Right kidney (tissue), 1 donor: ENCODE results near the gene SASH1.

Source experiments
- DNase-seq: peaks from one replicate; pipeline ENCODE4 v3.0.0-alpha.2; 2016

The SASH1 gene

DNA sequence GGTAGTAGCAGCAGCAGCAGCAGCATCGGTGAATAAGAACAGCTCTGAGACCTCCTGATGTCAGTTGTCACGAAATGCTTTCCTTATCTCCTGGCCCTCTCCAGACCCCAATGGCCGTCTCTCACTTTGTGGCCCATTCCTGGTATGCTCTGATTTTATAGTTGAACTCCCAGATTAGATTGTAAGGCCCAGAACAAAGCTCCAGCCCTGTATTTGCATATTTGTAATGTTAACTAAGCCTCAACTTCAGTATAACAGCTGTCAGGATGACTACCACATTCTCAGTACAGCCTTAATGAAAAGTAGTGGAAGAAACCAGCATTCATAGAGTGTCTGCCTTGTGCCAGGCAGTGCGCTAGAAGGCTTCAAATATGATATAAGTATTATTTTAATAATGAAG is 180.9 kb downstream of the SASH1 start:
- no peak for DNase-seq

DNA sequence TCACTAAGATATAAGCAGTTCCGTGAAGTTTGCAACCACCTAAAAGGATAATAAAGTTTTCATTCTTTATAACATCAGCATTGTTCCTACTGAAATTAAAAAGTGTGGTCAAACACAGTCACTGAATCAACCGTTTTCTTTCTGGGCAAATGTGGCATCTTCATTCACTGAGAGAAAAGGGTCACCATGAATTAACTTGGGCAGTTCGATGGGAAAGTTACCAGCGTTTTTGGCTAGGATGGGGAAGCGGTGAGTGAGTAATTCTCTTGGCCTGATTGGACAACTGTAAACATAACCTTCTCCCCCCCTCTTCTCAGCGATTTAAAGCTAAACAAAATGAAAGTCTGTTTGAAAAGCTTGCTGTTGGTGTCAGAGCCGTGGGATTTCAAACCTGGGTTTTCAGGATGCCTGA is 181.8 kb downstream of the SASH1 start:
- no peak for DNase-seq

DNA sequence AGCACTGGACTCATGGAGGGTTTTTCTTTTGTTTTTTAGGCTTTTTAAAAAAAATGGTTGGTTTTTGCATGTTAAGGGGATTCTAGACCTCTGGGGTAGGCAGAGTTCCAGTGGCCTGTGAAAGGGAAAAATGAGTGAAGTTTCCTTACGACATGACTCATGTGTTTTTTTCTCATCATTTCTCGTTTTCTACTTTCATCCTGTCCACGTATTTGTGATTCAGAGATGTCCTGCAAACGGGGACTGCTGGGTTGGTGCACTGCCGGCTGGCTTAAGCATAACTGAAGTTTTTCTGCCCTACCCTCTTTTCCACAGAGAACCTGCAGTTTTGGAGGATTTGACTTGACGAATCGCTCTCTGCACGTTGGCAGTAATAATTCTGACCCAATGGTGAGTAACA is 182.3 kb downstream of the SASH1 start:
- DNase-seq = no peak

DNA sequence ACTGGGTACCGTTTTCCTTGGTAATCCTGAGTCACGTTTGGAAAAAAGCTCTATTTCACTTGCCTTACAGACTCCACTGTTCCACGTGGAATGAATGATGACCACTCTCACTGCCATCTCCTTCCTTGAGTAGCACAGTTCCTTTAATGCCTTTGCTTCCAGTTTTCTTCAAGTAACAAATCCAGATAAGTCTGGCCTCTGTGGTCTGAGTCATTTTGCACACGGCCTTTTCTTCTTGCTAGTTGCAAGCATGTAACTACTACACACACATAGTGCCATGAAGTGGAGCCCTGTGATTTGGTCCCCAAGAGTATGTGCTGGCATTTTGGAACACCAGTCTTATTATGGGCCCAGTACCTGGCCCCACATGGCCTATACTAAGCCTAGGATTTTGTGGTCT is 182.8 kb downstream of the SASH1 start:
- DNase-seq = no peak

DNA sequence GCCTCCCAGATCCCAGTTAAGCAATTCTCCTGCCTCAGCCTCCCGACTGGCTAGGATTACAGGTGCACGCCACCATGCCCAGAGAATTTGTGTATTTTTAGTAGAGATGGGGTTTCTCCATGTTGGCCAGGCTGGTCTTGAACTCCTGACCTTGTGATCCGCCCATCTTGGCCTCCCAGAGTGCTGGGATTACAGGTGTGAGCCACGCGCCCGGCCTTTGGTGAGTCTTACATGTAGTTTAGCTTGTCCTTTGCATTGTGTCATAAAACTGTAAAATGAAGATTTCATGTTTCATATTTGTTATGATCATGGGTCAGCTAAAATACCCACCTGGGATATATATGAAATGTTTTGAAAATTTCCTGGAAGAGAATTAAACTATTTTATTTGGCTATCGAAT is 183.5 kb downstream of the SASH1 start:
- DNase-seq = no peak

DNA sequence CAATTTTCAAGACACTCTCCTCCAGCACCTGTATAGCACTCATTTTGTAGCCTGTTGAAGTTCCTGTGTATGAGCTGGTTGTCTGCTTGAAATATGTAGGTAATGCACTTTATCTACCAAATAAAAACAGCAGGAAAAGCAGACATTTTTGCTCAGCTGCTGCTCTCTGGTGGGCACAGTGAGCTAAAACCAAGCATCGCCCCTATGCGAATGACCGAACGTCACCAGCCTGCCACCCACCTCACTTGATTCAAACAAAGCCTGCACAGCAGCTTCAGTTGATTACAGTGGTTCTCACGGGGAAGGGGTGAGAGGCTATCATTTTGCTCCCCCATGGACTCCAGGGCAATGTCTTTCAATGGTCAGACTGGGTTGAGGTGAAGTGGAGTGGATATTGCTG is 185.7 kb downstream of the SASH1 start:
- DNase-seq = no peak

DNA sequence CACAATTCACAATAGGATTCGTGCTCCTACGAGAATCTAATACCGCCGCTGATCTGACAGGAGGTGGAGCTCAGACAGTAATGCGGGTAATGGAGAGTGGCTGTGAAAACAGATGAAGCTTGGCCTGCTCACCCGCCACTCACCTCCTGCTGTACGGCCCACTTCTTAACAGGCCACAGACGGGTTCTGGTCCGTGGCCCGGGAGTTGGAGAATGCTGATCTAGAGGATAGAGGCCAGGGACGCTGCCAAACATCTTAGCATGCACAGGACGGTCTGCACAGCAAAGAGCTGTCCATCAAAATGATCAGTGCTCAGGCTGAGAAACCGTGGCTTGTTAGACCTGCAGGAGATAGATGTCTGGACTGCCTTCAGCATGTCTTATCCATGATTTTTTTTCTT is 186.4 kb downstream of the SASH1 start:
- DNase-seq = no peak

DNA sequence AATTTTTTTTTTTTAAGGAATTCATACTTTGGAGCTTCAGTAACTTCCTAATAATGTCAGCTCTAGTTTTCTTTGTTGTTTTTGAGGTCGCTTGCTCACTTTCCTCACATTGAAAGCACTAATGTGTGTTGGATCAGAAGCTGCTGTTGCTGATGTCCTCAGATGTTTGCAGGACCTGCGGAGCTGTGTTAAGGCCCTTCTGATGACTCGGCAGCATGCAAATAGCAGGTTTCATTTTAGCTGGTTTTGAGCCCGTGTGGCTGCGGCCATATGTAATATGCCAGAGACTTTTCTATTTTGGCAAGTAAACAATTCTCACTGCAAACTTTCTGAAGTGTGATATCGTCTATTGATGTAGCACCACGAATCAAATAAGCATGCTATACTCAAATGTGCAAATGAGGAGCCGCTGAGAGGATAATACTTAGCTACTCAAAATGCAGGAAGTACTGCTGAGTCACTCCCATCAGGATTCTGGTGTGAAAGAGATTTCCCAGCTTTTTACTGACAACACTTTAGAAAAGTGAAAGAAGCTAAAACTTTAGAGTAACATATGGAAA is 187.8 kb downstream of the SASH1 start:
- DNase-seq = no peak

DNA sequence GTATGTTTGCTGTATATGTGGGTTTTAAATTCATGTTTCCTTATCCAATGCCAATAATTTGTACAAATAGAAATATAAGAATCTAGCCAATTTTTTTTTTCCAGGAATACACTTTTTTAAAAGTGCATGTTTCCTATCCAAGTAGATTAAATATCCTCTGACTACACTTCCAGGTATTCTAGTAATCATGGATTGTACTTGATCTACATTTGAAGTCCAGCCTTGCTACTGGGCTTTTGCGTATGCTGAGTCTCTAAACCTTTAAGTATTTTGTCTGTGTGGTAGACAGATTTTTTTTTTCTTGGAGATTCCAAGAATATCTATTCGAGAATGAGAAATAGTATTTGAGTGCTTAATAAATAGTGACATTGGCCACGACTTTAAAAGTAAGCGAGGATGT is 188.3 kb downstream of the SASH1 start:
- no peak for DNase-seq

DNA sequence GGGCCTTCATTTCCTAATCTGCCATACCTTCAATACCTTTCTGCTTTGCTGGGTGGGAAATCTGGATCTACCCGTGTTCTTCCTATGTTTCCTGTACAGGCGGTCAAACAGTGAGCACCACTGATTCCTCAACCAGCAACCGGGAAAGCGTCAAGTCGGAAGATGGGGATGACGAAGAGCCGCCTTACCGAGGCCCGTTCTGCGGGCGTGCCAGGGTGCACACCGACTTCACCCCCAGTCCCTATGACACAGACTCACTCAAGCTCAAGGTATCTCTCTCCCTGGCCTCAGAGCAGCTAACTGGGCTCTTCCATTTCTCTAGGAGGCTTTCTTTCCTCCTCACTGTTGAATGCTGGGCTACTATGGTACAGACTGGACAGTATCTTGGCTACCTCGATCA is 190.1 kb downstream of the SASH1 start:
- DNase-seq = no peak

DNA sequence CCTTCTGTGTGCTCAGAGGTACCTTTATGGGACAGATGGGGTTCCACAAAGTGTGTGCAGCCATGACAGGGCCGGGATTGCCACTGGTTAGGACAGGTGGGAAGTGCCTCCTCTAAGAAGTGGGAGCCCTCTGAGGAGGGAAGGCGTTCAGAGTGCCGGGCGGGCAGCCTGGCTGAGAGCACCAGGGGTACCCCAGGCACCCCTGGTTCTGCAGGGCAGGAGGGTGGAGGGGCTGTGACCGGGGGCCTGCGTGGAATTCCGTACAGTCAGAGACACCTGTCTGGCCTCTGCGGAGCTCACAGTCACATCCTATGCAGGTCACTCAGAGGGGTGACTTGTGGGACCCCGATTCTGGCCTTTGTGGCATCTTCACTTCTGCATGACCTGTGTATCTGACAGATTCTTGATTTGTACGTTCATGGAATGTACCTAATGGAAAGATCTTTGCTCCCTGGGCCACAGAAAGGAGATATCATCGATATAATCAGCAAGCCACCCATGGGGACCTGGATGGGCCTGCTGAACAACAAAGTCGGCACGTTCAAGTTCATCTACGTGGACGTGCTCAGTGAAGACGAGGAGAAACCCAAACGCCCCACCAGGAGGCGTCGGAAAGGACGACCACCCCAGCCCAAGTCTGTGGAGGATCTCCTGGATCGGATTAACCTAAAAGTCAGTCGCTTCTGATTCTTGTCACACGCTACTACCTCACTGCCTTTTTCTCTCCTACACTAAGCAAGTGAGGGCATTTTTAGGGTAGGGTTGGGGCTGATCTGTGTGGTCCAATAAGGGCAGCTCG is 190.9 kb downstream of the SASH1 start:
- no peak for DNase-seq

DNA sequence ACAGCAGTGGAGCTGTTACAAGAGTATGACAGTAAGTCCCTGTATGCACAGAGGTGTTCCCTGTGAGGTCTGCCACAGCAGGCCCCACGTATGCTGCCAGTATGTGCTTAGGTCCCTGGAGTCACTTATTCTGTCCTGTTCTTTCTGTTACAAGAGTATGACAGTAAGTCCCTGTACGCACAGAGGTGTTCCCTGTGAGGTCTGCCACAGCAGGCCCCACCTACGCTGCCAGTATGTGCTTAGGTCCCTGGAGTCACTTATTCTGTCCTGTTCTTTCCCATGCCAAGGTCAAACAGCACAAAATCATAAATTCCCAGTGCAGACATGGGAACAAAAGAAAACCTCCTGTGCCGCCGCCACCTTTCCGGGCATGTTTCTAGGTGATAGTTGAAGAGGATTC is 192.2 kb downstream of the SASH1 start:
- DNase-seq = no peak

DNA sequence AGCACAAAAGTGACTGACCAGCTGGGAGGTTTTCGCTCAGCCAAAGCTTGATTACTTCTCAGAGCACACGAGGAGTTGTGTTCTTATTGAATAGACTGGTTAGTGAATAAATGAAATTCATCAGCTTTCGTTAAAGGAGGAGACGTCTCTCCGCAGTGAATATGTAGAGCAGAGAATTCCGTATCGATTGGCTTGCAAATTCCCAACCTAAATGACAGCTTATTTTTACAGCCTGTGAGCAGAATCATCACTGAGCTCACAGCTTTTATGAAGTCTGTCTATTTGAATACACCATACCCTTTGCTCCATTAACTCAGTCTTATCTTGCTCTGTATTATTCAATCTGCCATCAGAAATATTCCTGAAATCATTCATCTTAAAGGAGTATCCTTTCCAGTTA is 192.7 kb downstream of the SASH1 start:
- no peak for DNase-seq

DNA sequence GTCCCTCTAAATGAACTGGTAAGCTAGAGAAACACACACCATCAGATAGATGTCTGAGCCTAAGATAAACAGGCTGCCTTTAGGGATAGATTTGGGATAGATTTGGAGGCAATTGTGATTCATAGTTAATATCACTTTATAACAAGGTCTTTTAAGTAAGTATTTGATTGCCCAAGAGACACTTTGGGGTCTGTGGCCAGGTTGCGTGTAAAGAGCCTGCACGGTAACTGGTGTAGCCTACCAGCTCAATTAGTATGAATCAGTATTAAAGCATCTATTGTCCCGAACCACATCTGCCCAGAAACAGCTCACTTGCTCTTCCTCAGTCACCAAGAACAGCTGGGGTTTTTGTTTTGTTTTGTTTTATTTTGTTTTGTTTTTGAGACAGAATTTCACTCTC is 193.3 kb downstream of the SASH1 start:
- no peak for DNase-seq

DNA sequence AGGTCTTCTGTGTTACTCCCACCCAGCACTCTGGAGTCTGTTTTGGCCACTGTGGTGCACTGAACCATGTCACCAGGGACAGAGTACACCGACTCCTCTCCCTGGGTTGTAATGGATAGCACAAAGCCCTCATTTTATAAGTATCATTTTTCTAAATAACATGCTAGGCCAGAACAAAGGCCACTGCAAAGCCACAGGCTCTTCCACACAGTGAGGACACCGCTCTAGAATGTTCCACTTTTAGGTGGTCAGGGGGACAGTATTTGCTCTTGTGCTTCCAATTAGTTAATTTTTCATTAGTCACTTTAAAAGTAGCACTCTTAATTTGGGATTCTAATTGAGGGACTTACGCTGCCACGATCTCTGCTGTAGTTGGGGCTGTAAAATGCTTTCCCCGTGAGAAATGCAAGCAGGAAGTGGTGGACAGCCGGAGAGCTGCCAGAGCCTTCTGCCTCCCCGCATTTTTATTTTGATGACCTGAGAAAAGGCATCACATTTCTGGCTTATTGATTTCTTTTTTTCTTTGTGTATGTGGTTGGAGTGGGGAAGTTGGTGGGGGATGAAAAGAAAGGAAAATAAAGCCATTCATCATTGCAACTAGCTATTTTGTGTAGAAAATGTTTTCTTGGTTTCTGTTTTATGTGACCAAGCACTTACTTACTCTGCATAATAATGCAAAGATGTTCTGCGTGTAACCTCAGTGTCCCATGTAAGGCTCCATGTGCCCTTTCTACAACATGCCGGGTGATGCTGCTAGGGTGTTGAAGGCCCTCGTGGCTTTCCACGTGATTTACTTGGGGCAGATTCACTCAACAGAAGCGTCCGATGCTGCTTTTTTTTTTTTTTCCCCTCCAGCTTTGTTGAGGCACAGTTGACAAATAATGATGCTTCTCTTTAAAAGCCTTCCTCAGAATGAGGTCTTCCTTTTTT is 195.9 kb downstream of the SASH1 start:
- peak; percentile 61 for DNase-seq

DNA sequence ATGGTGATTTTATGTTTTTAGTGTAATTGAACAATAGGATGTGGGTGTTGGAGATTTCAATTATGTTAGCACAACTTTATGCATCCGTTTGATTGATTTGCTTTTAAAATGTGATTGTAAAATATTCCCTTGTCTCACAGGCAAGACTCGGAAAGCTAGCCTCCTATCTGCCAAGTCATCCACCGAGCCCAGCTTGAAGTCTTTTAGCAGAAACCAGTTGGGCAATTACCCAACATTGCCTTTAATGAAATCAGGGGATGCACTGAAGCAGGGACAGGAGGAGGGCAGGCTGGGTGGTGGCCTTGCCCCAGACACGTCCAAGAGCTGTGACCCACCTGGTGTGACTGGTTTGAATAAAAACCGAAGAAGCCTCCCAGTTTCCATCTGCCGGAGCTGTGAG is 200.9 kb downstream of the SASH1 start:
- no peak for DNase-seq

DNA sequence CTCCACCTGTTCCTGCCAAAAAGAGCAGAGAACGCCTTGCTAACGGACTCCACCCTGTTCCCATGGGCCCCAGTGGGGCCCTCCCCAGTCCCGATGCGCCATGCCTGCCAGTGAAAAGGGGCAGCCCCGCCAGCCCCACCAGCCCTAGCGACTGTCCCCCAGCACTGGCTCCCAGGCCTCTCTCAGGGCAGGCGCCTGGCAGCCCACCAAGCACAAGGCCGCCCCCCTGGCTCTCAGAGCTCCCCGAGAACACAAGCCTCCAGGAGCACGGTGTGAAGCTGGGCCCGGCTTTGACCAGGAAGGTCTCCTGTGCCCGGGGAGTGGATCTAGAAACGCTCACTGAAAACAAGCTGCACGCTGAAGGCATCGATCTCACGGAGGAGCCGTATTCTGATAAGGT is 201.8 kb downstream of the SASH1 start:
- no peak for DNase-seq

DNA sequence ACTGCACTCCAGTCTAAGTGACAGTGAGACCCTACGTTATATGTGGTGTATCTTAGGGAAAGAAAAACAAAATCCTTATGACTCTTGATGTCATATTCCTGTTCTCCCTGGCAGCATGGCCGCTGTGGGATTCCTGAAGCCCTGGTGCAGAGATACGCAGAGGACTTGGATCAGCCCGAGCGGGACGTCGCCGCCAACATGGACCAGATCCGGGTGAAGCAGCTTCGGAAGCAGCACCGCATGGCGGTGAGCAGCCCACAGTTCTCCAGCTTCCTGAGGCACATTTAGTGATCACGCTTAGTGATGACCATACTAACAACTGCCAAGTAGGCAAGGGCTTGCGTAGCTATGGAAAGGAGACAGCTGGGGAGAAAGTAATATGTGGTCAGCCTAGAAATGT is 203.3 kb downstream of the SASH1 start:
- no peak for DNase-seq

DNA sequence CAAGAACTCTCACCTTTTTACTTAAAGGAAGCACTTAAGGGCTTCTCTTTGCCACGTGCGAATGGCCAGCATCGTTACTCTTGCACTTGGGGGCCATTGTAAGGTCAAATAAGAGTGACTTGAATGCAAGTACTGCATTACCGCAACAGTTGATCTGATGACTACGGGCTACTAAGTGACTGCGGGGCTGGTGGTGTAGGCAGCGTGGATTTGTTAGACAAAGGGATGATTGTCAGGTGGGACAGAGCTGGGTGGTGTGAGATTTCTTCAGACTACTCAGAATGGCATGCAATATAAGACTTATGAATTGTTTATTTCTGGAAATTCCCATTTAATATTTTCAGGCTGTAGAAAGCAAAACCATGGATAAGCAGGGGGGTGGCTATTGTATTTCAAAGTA is 204.5 kb downstream of the SASH1 start:
- DNase-seq = no peak

DNA sequence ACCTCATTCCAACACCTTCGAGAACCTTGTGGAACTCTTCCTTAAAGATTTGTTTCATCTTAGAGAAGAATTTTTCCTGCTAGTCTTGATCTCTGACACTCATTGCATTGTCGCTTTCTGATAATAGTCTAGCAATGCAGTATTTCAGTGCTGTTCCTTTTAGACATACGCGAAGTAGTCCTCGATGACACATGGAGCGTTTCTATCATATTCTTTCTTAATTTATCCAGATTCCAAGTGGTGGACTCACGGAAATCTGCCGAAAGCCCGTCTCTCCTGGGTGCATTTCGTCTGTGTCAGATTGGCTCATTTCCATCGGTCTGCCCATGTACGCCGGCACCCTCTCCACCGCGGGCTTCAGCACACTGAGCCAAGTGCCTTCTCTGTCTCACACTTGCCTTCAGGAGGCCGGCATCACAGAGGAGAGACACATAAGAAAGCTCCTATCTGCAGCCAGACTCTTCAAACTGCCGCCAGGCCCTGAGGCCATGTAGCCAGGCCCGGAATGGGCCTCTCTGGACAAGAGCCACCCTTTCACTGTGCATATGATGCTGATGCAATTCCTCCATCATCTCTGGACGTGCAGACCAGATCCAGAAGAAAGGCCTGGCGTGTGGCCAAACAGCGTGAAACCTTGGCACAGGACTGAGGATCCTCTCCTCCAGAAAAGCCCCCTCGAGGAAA is 205.6 kb downstream of the SASH1 start:
- no peak for DNase-seq

DNA sequence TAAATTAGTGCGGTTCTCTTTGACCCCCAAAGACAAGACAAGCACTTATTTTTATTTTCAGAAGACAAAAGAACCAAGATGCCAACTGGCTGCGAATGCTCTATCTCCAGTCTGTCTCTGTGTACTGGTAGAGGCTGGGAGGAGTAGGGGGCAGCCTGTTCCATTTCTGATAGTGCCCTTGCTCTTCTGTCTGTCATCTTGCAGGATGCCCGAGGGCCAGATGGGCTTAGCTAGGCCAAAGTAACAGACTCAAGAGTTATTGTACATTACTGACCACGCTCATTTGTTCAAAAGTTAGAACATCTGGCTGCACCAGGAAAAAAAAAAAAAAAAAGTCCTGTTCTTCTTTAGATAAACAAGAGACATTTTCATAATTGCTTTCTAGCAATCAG is 206.1 kb downstream of the SASH1 start:
- DNase-seq = no peak

DNA sequence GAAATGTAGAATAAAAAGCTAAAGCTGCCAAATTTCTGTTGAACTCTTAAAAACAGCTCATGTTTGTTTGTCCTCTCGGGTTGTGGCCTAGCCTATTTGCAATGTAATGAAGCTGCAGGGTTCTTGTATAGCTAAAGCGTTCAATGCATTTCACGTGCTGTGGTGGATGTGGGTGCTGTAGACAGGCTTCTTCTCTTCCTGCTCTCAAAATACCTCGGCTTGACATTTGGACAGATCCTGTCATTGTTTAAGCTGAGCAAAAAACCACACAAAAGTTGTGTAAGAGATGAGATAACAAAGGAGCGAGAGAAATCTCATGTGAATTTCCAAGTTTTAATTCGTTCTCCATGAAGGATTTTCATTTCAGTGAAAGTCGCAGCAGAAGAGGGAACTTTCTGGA is 207.9 kb downstream of the SASH1 start:
- no peak for DNase-seq

DNA sequence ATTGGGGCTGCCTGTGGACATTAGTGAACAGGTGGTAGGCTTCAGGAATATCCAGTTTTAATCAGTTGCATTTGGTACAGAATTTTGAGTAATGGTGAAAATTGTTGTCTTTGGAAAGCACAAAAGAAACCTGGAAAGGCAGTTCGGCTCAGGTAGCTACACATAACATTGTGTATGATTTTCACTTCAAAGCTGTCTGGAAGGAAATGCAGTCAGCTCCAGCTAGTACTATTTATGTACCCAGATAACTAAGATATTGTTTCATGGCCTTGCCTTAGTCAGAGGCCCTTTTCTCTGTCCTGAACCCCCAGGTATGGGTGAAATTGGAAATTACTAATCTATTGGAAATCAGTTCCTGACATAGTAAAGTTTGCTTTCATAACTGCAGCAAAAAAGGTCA is 208.6 kb downstream of the SASH1 start:
- no peak for DNase-seq
